Activated CD4-positive, alpha-beta T cell treated with anti-CD3 and anti-CD28 coated beads, Interleukin-2, amount 10 ng/mL, durations not matched to agents 24 days and 14 days (primary cell): ENCODE results near the gene CACNA1C. TPM values are rescaled to one million over a fixed set of nuclear protein-coding genes. Genes with fewer than 3 reads are reported as not detected.

Experiments used
- DNase-seq: peaks from one replicate; pipeline ENCODE4 v3.0.0; 2022
- H3K27ac Mint-ChIP-seq: one replicate; pipeline ENCODE4 v1.8.0; 2022; ENCODE audit warnings: mild to moderate bottlenecking, mixed read lengths
- H3K27me3 Mint-ChIP-seq: one replicate; pipeline ENCODE4 v1.8.0; 2022; ENCODE audit warnings: mixed read lengths
- H3K36me3 Mint-ChIP-seq: one replicate; pipeline ENCODE4 v1.8.0; 2022; ENCODE audit warnings: low read depth, mild to moderate bottlenecking, mixed read lengths
- H3K4me1 Mint-ChIP-seq: one replicate; pipeline ENCODE4 v1.8.0; 2021; ENCODE audit warnings: mixed read lengths
- H3K4me3 Mint-ChIP-seq: one replicate; pipeline ENCODE4 v1.8.0; 2022; ENCODE audit warnings: mild to moderate bottlenecking, moderate library complexity, mixed read lengths
- H3K9me3 Mint-ChIP-seq: one replicate; pipeline ENCODE4 v1.8.0; 2021; ENCODE audit warnings: mixed read lengths
- intact Hi-C: fragments of 100-400 bp; cut with micrococcal nuclease; formaldehyde crosslinking; loops from one replicate; pipeline ENCODE4 v1.15.1; 2023
- total RNA-seq: library from RNA; stranded (reverse); gene quantifications from 2 replicates; pipeline ENCODE4 v1.2.3, GENCODE V29; 2022

Gene CACNA1C
- total RNA-seq, 1 donor from 2014 or later = 0.07 TPM

- Mint-ChIP-seq H3K4me1 (no peaks in the 10 kb centered on the region), H3K27me3 (peaks cover 40% of the 10 kb centered on the region), H3K36me3 (no peaks in the 10 kb centered on the region), H3K9me3 (no peaks in the 10 kb centered on the region), H3K27ac (no peak overlapping the region), H3K4me3 (no peak overlapping the region)
- intact Hi-C loops = loop anchor here (10.0 kb wide), 1 partner anchor 232 kb away; no protein-coding TSS in a partner anchor
- DNase-seq = no peak
Observed at GRCh38 chr12:2586156-2587038, 533.6 kb downstream of the CACNA1C start.

- no peaks in the 10 kb centered on the region for H3K4me1 Mint-ChIP-seq
- intact Hi-C loops = loop anchor here (10.0 kb wide), 1 partner anchor 234 kb away; no protein-coding TSS in a partner anchor
- H3K27ac Mint-ChIP-seq = no peak overlapping the region
- H3K27me3 Mint-ChIP-seq = peaks cover 28% of the 10 kb centered on the region
- H3K4me3 Mint-ChIP-seq = no peak overlapping the region
- no peaks in the 10 kb centered on the region for H3K9me3 Mint-ChIP-seq
- DNase-seq = no peak
- H3K36me3 Mint-ChIP-seq = no peaks in the 10 kb centered on the region
Observed at GRCh38 chr12:2588345-2588744, 535.6 kb downstream of the CACNA1C start.

GRCh38 chr12:2589381-2589780, 536.6 kb downstream of the CACNA1C start:
- Mint-ChIP-seq H3K36me3 (no peaks in the 10 kb centered on the region), H3K9me3 (peaks cover 3% of the 10 kb centered on the region), H3K4me3 (no peak overlapping the region), H3K27ac (no peak overlapping the region), H3K4me1 (no peaks in the 10 kb centered on the region), H3K27me3 (peaks cover 21% of the 10 kb centered on the region)
- no peak for DNase-seq
- intact Hi-C loops = loop anchor here (10.0 kb wide), 1 partner anchor 235 kb away; no protein-coding TSS in a partner anchor

DNA sequence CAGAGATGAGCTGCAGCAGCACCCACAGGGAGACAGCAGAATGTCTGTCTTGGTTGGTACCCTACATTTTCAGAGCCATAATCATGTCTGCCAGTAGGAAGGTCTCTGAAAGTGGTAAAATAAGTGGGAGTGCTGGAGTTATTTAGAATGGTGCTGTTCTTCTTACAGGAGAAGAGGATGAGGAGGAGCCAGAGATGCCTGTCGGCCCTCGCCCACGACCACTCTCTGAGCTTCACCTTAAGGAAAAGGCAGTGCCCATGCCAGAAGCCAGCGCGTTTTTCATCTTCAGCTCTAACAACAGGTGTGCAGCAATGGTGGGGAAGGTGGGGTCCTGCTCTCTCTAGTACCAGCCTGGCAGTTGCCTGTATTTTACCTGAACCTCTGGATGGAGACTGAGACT, 540.3 kb downstream of the CACNA1C start:
- no peaks in the 10 kb centered on the region for H3K36me3 Mint-ChIP-seq
- H3K4me3 Mint-ChIP-seq = no peak overlapping the region
- H3K9me3 Mint-ChIP-seq = peaks cover 3% of the 10 kb centered on the region
- no peak for DNase-seq
- no peak overlapping the region for H3K27ac Mint-ChIP-seq
- intact Hi-C loops = no loop called here
- H3K27me3 Mint-ChIP-seq = peaks cover 4% of the 10 kb centered on the region
- no peaks in the 10 kb centered on the region for H3K4me1 Mint-ChIP-seq

DNA sequence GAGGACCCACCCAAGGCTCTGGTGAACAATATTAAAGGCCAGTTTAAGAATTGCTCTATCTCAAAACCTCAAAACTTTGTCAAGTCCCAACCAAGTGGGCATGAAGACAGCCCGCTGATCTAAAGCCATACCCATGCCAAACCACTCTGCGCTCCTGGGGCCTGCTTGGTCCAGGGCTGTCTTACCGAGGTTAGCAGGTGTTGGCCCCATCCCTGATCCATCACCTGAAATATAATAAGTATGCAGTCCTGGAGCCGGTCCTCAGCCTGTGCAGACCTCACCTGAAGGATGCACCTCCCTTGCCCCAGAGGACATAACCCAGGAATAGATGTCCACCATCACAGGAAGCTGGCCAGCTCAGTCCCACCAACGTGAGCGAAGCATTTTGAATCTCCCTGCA, 543.7 kb downstream of the CACNA1C start:
- no peak for DNase-seq
- no peak overlapping the region for H3K27ac Mint-ChIP-seq
- H3K9me3 Mint-ChIP-seq = peaks cover 3% of the 10 kb centered on the region
- H3K4me1 Mint-ChIP-seq = no peaks in the 10 kb centered on the region
- H3K4me3 Mint-ChIP-seq = no peak overlapping the region
- H3K36me3 Mint-ChIP-seq = no peaks in the 10 kb centered on the region
- intact Hi-C loops = no loop called here
- no peaks in the 10 kb centered on the region for H3K27me3 Mint-ChIP-seq

DNA sequence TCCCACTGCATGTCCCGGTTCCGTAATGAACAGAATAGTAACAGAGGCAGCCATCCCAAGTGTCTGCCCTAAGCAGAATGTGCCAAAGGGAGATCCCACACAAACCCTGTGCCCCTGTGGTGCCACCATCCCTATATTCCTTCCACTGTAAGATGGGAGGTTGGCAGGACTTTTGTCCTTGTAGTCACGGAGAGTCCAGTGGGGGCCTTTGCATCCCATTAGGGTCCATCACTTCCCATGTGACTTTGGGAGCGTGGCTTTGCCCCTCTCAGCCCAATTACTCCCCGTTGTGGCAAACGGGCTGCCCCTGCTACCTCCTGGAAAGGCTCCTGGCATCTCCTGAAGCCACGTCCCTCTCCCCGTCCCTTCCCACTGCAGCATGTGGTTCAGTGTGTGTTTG, 552.5 kb downstream of the CACNA1C start:
- H3K4me1 Mint-ChIP-seq = peaks cover 5% of the 10 kb centered on the region
- H3K27ac Mint-ChIP-seq = no peak overlapping the region
- no peaks in the 10 kb centered on the region for H3K9me3 Mint-ChIP-seq
- intact Hi-C loops = no loop called here
- peaks cover 14% of the 10 kb centered on the region for H3K27me3 Mint-ChIP-seq
- H3K36me3 Mint-ChIP-seq = no peaks in the 10 kb centered on the region
- no peak overlapping the region for H3K4me3 Mint-ChIP-seq
- no peak for DNase-seq

- Mint-ChIP-seq H3K4me3 (no peak overlapping the region), H3K27me3 (peaks cover 20% of the 10 kb centered on the region), H3K4me1 (peaks cover 5% of the 10 kb centered on the region), H3K27ac (no peak overlapping the region), H3K9me3 (no peaks in the 10 kb centered on the region), H3K36me3 (no peaks in the 10 kb centered on the region)
- intact Hi-C loops = no loop called here
- DNase-seq = no peak
Observed at GRCh38 chr12:2606186-2606910, 553.6 kb downstream of the CACNA1C start.

GRCh38 chr12:2607881-2608607, 555.3 kb downstream of the CACNA1C start:
- Mint-ChIP-seq H3K27me3 (peaks cover 22% of the 10 kb centered on the region), H3K4me3 (no peak overlapping the region), H3K27ac (no peak overlapping the region), H3K4me1 (peaks cover 7% of the 10 kb centered on the region), H3K36me3 (no peaks in the 10 kb centered on the region), H3K9me3 (no peaks in the 10 kb centered on the region)
- intact Hi-C loops = no loop called here
- no peak for DNase-seq

- DNase-seq = no peak
- Mint-ChIP-seq H3K4me1 (peaks cover 11% of the 10 kb centered on the region), H3K27me3 (peaks cover 22% of the 10 kb centered on the region)
Observed at GRCh38 chr12:2608608-2608945, 555.8 kb downstream of the CACNA1C start.

DNA sequence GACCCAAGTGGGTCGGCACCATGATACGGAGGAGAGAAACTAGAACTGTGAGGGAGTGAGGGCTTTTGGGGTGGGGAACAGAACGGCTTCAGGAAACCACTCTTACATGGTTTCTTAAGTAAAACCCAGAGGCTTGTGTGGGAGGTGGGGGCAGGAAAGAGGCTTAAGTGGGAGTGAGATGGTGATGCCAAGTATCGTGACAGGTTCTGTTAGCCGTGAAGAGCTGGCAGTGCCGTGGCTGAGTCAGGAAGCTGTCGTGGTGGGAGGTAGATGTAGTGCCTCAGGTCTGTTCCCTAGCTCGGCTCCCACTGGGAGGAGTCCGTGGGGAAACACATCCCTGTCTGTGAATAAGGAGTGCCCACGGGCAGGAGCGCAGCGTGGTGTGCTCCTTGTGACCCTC, 556.2 kb downstream of the CACNA1C start:
- H3K4me1 Mint-ChIP-seq = peaks cover 15% of the 10 kb centered on the region
- no peak overlapping the region for H3K4me3 Mint-ChIP-seq
- peaks cover 22% of the 10 kb centered on the region for H3K27me3 Mint-ChIP-seq
- no peaks in the 10 kb centered on the region for H3K9me3 Mint-ChIP-seq
- no peaks in the 10 kb centered on the region for H3K36me3 Mint-ChIP-seq
- intact Hi-C loops = no loop called here
- H3K27ac Mint-ChIP-seq = no peak overlapping the region
- no peak for DNase-seq

More at GRCh38 chr12:2608608-2608945, 555.8 kb downstream of the CACNA1C start:
- Mint-ChIP-seq H3K9me3 (no peaks in the 10 kb centered on the region), H3K27ac (no peak overlapping the region), H3K36me3 (no peaks in the 10 kb centered on the region), H3K4me3 (no peak overlapping the region)
- intact Hi-C loops = no loop called here

- peaks cover 31% of the 10 kb centered on the region for H3K27me3 Mint-ChIP-seq
- H3K4me3 Mint-ChIP-seq = no peak overlapping the region
- H3K27ac Mint-ChIP-seq = no peak overlapping the region
- no peak for DNase-seq
- intact Hi-C loops = no loop called here
- no peaks in the 10 kb centered on the region for H3K9me3 Mint-ChIP-seq
- no peaks in the 10 kb centered on the region for H3K36me3 Mint-ChIP-seq
- peaks cover 18% of the 10 kb centered on the region for H3K4me1 Mint-ChIP-seq
Observed at GRCh38 chr12:2610358-2610757, 557.6 kb downstream of the CACNA1C start.

- H3K4me3 Mint-ChIP-seq = no peak overlapping the region
- no peaks in the 10 kb centered on the region for H3K36me3 Mint-ChIP-seq
- intact Hi-C loops = no loop called here
Observed at GRCh38 chr12:2613326-2614073, 560.7 kb downstream of the CACNA1C start.

DNA sequence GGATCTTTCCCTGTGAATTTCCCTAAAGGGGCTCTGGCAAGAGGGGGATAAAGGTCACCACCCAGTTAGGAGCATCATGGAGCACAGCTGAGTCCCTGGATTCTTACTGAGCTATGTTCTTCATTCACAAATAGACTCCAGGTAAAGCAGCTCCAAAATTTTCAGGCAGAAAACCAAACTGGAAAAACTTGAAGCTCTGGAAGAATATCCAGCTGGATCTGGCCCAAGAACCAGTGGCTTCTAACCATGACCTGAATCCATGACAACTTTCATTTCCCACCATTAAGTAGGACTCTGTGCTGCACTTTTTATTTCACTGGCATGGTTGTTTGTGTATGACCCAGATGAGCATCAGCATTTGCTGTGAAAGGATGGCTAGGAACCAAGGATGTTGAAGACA, 561.6 kb downstream of the CACNA1C start:
- Mint-ChIP-seq H3K4me1 (peaks cover 13% of the 10 kb centered on the region), H3K4me3 (no peak overlapping the region)

More at GRCh38 chr12:2613326-2614073, 560.7 kb downstream of the CACNA1C start:
- DNase-seq = peak; percentile 67
- H3K27me3 Mint-ChIP-seq = peaks cover 37% of the 10 kb centered on the region
- peaks cover 18% of the 10 kb centered on the region for H3K4me1 Mint-ChIP-seq
- peak overlapping the region; percentile 65 for H3K27ac Mint-ChIP-seq
- no peaks in the 10 kb centered on the region for H3K9me3 Mint-ChIP-seq

More for the DNA sequence above, 561.6 kb downstream of the CACNA1C start:
- H3K9me3 Mint-ChIP-seq = no peaks in the 10 kb centered on the region
- intact Hi-C loops = no loop called here
- no peak overlapping the region for H3K27ac Mint-ChIP-seq
- H3K27me3 Mint-ChIP-seq = peaks cover 34% of the 10 kb centered on the region
- no peak for DNase-seq
- H3K36me3 Mint-ChIP-seq = no peaks in the 10 kb centered on the region
